Measurements from ENCODE around the gene MAFB.

MAFB gene

GRCh38 chr20:40680161-40680959 is 8.7 kb downstream of the MAFB start:
- no peak for DNase-seq

- DNase-seq, result no peak
These were observed 9.9 kb downstream of the MAFB start for GRCh38 chr20:40679184-40679583.

GRCh38 chr20:40678286-40678875 is 10.7 kb downstream of the MAFB start:
- no peak for DNase-seq

GRCh38 chr20:40677343-40677924 is 11.6 kb downstream of the MAFB start:
- no peak for DNase-seq

GRCh38 chr20:40676491-40677269 is 12.4 kb downstream of the MAFB start:
- DNase-seq, result no peak

GRCh38 chr20:40675599-40676221 is 13.3 kb downstream of the MAFB start:
- DNase-seq, result no peak

GRCh38 chr20:40673442-40673841 is 15.6 kb downstream of the MAFB start:
- DNase-seq, result no peak

GRCh38 chr20:40672095-40672494 is 16.9 kb downstream of the MAFB start:
- DNase-seq, result no peak

- no peak for DNase-seq
These were observed 18.8 kb downstream of the MAFB start for GRCh38 chr20:40670253-40670652.

GRCh38 chr20:40669692-40670091 is 19.3 kb downstream of the MAFB start:
- DNase-seq, result no peak

GRCh38 chr20:40668449-40669228 is 20.4 kb downstream of the MAFB start:
- DNase-seq, result no peak

GRCh38 chr20:40667503-40667902 is 21.5 kb downstream of the MAFB start:
- DNase-seq, result no peak

GRCh38 chr20:40666336-40666735 is 22.7 kb downstream of the MAFB start:
- DNase-seq, result no peak

- DNase-seq, result no peak
These were observed 24.1 kb downstream of the MAFB start for GRCh38 chr20:40664891-40665290.

- no peak for DNase-seq
These were observed 24.8 kb downstream of the MAFB start for GRCh38 chr20:40663991-40664880.

GRCh38 chr20:40663304-40663790 is 25.7 kb downstream of the MAFB start:
- no peak for DNase-seq

GRCh38 chr20:40659567-40659966 is 29.5 kb downstream of the MAFB start:
- no peak for DNase-seq

- DNase-seq, result no peak
These were observed 30.5 kb downstream of the MAFB start for GRCh38 chr20:40658509-40658908.

GRCh38 chr20:40657526-40657925 is 31.5 kb downstream of the MAFB start:
- no peak for DNase-seq

- DNase-seq, result no peak
These were observed 33.6 kb downstream of the MAFB start for GRCh38 chr20:40655451-40655850.

- DNase-seq, result no peak
These were observed 34.2 kb downstream of the MAFB start for GRCh38 chr20:40654876-40655275.

Measured in NCI-H446 treated with DMSO at 0.1 percent for 48 hours (cell line).